Brain microvascular endothelial cell (primary cell): Measurements from ENCODE around the gene NUCB2.

Experiments
- DNase-seq: peaks from one replicate; pipeline ENCODE4 v3.0.0-alpha.2; 2020
- H3K27ac ChIP-seq: fragments of 250-450 bp; sonication (Bioruptor Pico); 2 replicates; pipeline ENCODE4 v1.5.1; 2020; ENCODE audit warnings: mild to moderate bottlenecking, moderate library complexity
- H3K27me3 ChIP-seq: fragments of 250-450 bp; sonication (Bioruptor Pico); replicated peaks from 2 replicates; pipeline ENCODE4 v1.5.1; 2020; ENCODE audit warnings: mild to moderate bottlenecking
- H3K36me3 ChIP-seq: fragments of 250-450 bp; sonication (Bioruptor Pico); replicated peaks from 2 replicates; pipeline ENCODE4 v1.5.1; 2020; ENCODE audit warnings: mild to moderate bottlenecking
- H3K4me3 ChIP-seq: 2 replicates; pipeline ENCODE4 v1.5.1; 2011; ENCODE audit warnings: low read depth, mild to moderate bottlenecking, control low read depth, low read length, moderate library complexity
- CTCF ChIP-seq: IDR thresholded peaks from 2 replicates; pipeline ENCODE4 v1.5.1; 2011; ENCODE audit warnings: low read depth, mild to moderate bottlenecking, moderate library complexity, low read length, control low read depth, inconsistent platforms; ENCODE audit errors: missing control alignments
- in situ Hi-C: cut with HindIII; loops from 2 replicates; pipeline ENCODE4 v1.10.0; 2017; ENCODE audit warnings: low sequenced_read_pairs, low pct_ligation_motif_present

Gene NUCB2

GRCh38 chr11:17366495-17366894 lies 90.0 kb downstream of the NUCB2 start:
- no peak overlapping the region for H3K4me3 ChIP-seq
- no peak overlapping the region for H3K27ac ChIP-seq
- in situ Hi-C loops, result no loop called here
- no peak for TF ChIP-seq CTCF
- DNase-seq, result no peak
- peaks cover 30% of the 10 kb centered on the region for H3K36me3 ChIP-seq
- H3K27me3 ChIP-seq, result no peaks in the 10 kb centered on the region

GRCh38 chr11:17368551-17368950 lies 92.0 kb downstream of the NUCB2 start:
- in situ Hi-C loops, result no loop called here
- no peaks in the 10 kb centered on the region for H3K27me3 ChIP-seq
- no peak for TF ChIP-seq CTCF
- H3K4me3 ChIP-seq, result no peak overlapping the region
- no peak for DNase-seq
- H3K36me3 ChIP-seq, result peaks cover 49% of the 10 kb centered on the region
- H3K27ac ChIP-seq, result no peak overlapping the region

- no peak for TF ChIP-seq CTCF
- DNase-seq, result no peak
- H3K27ac ChIP-seq, result no peak overlapping the region
- in situ Hi-C loops, result no loop called here
- no peaks in the 10 kb centered on the region for H3K27me3 ChIP-seq
- H3K36me3 ChIP-seq, result peaks cover 52% of the 10 kb centered on the region
- no peak overlapping the region for H3K4me3 ChIP-seq
Measured at GRCh38 chr11:17369094-17369493, 92.6 kb downstream of the NUCB2 start.

- no peak for DNase-seq
- Histone ChIP-seq H3K27ac (no peak overlapping the region), H3K27me3 (no peaks in the 10 kb centered on the region), H3K36me3 (peaks cover 52% of the 10 kb centered on the region), H3K4me3 (no peak overlapping the region)
- TF ChIP-seq CTCF, result no peak
- in situ Hi-C loops, result no loop called here
Measured at GRCh38 chr11:17369684-17370243, 93.2 kb downstream of the NUCB2 start.

- H3K4me3 ChIP-seq, result no peak overlapping the region
- in situ Hi-C loops, result no loop called here
Measured at GRCh38 chr11:17371614-17372013, 95.1 kb downstream of the NUCB2 start.

More at GRCh38 chr11:17371614-17372013, 95.1 kb downstream of the NUCB2 start:
- Histone ChIP-seq H3K36me3 (peaks cover 58% of the 10 kb centered on the region), H3K27me3 (no peaks in the 10 kb centered on the region), H3K27ac (no peak overlapping the region)
- TF ChIP-seq CTCF, result no peak
- DNase-seq, result no peak
